HG02571 (cell line): ENCODE results near the gene GNG4.
"Not testable (repeated sequence)": the region's sequence is repeated elsewhere in the genome, so short reads cannot be mapped to it uniquely, and the experiment has no call there.

Source experiments
- ATAC-seq: cut with Tn5 transposase; IDR thresholded peaks from one replicate; pipeline ENCODE4 v1.9.1; 2021; ENCODE audit warnings: mild to moderate bottlenecking, moderate library complexity; ENCODE audit not compliant: unreplicated experiment

Gene GNG4

GRCh38 chr1:235650341-235651169, 971 bp upstream of the GNG4 start:
- no peak for ATAC-seq

DNA sequence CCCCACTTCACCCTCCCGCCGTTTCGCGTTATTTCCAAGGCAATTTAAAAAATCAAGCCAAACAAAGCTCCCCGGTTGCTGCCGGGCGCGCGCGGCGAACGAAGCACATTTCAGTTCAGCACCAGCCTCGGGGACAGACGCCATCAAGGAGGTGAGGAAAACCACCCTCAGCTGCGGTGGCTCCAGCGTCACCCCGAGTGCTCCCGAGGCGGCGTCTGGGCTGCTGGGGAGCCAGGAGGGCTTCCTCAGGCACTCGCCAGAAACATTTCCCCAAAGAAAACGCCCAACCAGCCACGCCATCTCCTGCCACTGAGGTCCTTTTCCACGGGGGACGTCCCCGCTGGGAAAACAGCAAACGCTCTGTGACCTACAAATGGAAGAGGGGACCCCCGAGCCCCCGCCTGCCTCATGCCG, 623 bp downstream of the GNG4 start:
- no peak for ATAC-seq

- no peak for ATAC-seq
These were observed 1.1 kb downstream of the GNG4 start for GRCh38 chr1:235648407-235648907.

- ATAC-seq, result not testable (repeated sequence)
These were observed 2.0 kb downstream of the GNG4 start for GRCh38 chr1:235647537-235647936.

DNA sequence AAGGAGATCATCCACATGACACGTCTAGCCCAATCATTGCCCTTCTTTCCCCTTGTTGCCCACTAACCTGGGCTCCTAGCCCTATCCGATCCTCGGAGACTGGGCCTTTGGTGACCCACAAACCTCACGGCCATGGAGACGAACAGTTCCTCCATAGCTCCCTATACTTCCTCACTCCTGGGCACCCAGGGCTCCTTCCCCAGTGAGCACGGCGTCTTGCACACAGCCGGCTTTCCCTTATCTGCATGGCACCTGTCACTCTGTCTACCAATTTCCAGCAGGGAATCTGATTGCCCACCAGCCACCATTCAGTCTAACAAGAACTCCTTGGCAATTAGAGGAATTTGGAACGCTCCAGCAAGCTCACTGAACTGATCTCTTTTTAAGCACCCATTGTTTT, 3.1 kb downstream of the GNG4 start:
- no peak for ATAC-seq

DNA sequence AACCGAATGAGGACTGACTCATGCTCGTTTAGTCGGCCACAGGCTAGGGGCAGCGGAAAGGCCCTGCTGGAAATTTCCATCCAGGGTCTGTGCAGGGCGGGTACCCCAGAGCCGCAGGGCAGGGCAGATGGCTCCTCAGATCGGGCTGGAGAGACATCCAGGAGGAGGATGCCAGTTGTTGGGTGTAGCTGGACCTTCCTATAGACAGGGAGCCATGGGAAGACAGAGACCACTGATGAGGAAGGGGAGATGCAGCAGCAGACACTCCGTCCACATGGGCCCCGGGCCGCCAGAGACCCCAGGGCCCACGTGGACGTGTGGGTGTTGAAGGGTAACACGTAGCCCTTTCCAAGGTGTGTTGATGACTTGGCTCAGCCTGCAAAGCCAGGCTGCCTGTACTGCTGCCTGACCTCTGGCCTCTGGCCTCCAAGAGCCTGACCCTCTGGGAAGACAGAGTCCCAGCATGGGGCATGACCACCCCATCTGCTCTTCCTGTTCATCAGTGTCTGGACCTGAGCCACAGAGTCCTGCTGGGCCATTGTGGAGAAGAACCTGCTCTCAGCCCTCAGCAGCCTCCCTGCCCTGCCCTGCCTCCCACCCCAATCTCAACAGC, 4.8 kb downstream of the GNG4 start:
- ATAC-seq, result no peak

DNA sequence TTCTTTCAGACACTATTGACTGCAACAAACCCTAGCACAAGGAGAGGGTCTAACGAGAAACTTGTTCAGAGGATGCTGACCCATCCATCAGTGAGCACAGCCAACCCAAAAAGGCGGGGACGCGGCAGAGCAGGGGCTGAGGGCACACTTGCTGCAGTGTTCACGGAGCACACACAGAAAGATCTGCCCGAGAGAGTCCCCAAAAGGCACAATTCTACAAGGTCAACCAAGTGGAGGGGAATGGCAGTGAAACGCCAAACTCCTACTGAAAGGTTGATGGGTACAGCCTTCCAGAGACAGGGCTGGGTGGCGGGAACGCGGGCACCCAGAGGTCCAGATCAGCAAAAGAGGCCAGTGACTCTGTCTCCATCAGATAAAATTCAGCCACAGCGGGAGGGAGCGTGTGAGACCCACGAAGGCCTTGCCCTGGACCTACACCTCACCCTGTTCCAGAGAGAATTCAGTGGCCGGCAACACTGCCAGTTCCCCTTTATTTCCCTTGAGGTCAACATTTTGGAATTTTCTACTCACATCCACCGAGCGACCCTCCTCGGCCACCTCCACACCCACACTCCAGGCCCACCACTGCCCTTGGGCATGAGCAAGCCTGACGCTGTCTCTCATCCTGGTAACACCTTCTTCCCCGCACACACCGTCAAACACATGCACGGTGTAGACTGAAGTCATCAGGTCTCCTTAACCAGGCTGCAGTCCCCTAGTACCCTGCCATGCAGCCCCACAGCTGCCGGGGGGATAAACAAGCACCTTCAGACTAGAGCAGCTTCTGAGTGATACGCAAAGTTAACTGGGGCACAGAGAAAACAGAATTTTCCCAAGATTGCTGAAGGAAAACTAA, 5.5 kb downstream of the GNG4 start:
- ATAC-seq, result no peak

GRCh38 chr1:235642943-235643371, 6.6 kb downstream of the GNG4 start:
- ATAC-seq, result no peak

GRCh38 chr1:235642011-235642942, 7.3 kb downstream of the GNG4 start:
- peak; percentile 49 for ATAC-seq

- ATAC-seq, result no peak
These were observed 9.0 kb downstream of the GNG4 start for GRCh38 chr1:235640580-235640979.

GRCh38 chr1:235639226-235640205, 10.1 kb downstream of the GNG4 start:
- ATAC-seq, result no peak

DNA sequence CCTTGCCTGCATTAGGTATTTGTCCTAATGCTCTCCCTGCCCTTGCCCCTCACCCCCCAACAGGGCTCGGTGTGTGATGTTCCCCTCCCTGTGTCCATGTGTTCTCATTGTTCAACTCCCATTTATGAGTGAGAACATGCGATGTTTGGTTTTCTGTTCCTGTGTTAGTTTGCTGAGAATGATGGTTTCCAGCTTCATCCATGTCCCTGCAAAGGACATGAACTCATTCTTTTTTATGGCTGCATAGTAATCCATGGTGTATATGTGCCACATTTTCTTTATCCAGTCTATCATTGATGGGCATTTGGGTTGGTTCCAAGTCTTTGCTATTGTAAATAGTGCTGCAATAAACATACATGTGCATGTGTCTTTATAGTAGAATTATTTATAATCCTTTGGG, 11.0 kb downstream of the GNG4 start:
- ATAC-seq, result not testable (repeated sequence)

DNA sequence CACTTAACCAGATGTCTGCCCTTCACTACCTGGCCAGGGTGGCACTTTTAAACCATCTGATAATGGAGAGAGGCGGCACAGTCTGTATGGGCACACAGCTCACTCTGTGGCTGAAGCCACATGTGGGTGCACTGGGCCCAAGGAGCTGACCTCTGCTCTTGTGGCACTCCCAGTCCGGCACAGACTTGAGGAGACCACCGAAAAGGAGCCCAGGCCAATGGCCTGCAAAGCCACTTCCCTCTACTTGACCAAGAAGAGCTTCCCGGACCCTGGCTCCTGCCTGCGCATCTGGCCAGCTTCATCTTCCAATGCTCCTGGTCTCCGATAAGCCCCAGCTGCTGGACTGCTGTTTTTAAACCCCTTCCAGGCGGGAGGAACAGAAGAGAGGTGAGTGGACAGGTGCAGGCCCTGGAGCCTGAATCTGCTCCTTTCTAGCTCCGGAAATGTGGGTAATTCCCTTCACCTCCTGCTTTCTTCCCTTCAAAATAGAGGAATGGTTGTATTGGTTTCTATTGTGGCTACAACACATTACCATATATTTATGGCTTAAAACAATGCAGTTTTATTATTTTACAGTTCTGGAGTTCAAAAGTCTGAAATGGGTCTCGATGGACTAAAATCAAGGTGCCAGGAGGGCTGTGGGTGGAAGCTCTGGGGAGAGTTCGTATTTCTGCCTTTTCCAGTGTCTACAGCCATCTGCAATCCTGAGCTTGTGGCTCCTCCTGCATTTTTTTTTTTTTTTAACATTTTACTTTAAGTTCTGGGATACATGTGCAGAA, 11.6 kb downstream of the GNG4 start:
- no peak for ATAC-seq

GRCh38 chr1:235635938-235636662, 13.5 kb downstream of the GNG4 start:
- ATAC-seq, result no peak

GRCh38 chr1:235632506-235633401, 16.8 kb downstream of the GNG4 start:
- ATAC-seq, result peak; percentile 66

- no peak for ATAC-seq
These were observed 17.8 kb downstream of the GNG4 start for GRCh38 chr1:235631816-235632215.
